ENCODE results near the gene RBCK1.
"Not testable (repeated sequence)": the region's sequence is repeated elsewhere in the genome, so short reads cannot be mapped to it uniquely, and the experiment has no call there.

The RBCK1 gene

GRCh38 chr20:407953-408842, at the start of gene RBCK1:
RBCK1 (plus strand) TSS chr20:408299; CDS start chr20:408758, 459 bp downstream.
- peak; percentile 97 for DNase-seq

GRCh38 chr20:358891-359555, 49.1 kb upstream of the RBCK1 start:
- no peak for DNase-seq

DNA sequence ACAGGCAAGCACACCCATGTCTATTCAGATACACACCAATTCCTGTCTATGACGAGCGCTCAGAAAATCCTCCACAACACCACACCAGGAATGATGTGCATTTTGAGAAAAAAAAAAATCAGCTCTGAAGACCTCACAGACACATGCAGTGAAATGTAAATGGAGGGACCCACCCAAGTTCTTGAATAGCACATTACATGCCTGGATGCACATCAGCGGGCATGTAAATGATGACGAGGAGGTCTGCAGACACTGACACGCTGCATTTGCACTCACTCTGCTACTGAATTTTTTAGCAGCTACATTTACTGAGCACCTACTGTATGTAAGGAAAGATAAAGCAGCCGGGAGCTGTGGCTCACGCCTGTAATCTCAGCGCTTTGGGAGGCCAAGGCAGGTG, 46.5 kb upstream of the RBCK1 start:
- DNase-seq = no peak

- peak; percentile 67 for DNase-seq
Observed at GRCh38 chr20:362271-363254, 45.5 kb upstream of the RBCK1 start.

GRCh38 chr20:363319-364078, 44.6 kb upstream of the RBCK1 start:
- no peak for DNase-seq

DNA sequence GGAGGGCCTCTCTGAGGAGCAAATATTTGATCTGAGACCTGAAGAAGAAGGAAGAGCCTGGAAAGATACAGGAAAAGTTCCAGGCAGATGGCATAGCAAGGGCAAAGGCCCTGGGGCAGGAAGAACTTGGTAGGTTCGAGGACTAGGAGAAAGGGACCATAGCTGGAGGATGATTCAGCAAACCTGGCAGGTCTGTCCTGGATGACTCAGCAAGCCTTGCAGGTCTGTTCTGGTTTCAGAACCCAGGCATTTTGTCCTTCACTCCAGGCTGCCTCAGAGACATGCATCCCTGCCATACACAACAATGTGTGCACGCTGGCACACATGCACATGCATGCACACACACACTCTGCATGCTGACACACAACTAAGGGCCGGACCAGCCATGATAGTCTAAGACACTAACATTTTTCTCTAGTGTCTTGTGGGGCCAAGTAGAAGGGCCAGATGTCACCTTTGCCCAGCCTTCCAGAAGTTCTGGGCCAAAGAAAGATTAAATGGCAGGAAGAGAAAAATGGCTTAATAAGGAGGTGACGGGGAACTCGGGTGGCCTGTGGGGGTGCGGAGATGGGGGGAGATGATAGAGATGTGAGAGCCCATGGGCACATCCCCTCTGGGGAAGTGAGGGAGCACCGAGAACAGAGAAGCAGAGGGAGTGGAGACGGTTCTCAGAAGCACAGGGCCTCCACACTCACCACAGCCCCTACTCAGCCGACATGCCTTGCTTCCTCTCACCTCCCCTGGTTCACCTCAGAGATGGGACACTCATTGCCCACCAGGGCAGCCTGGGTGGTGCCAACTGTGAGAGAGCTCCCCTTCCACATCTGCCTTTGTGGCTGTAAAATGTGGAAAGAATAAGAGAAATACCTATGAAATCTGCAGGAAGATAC, 42.9 kb upstream of the RBCK1 start:
- no peak for DNase-seq

- DNase-seq = no peak
Observed at GRCh38 chr20:366041-366718, 41.9 kb upstream of the RBCK1 start.

DNA sequence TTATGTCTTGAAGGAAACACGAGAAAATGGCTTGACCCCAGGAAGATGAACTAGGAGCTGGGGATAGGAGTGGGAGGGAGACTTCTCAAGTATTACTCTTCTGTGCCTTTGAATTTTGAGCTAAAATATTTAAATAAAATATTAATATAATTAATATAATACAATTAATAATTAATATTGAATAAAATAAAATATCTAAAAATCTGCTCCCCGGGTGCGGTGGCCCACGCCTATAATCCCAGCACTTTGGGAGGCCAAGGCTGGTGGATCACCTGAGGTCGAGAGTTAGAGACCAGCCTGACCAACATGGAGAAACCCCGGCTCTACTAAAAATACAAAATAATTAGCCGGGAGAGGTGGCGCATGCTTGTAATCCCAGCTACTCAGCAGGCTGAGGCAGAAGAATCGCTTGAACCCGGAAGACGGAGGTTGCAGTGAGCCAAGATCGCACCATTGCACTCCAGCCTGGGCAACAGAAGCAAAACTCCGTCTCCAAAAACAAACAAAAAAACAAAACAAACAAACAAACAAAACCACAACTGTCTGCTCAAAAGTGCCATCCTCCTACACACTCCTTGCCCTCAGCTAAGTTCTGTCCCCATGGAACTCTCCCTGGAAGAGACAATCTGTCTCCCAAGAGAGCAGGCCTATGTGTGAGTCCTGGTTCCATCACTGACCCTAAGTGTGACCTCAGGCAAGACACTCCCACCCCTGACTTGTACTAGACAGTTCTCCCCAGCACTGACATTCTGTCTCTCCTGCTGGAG, 41.2 kb upstream of the RBCK1 start:
- no peak for DNase-seq

DNA sequence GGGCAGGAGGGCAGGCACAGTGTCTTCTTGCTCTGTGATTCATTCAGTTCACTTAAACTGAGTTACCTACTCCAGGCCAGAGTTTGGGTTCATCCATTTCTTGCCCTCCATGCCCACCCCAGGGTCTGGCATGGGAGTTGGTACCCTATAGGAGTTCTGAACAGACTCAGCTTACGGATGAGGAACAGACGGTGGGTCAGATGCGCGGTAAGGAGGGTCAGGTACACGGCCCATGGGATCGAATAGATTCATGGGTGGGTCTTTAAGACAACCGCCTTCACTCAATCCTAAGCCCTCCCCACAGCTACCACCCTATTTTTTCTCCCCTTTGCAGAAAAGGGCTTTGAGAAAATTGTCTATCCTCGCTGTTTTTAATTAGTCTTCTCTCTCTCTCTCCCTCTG, 40.6 kb upstream of the RBCK1 start:
- no peak for DNase-seq

- DNase-seq = no peak
Observed at GRCh38 chr20:368915-369314, 39.2 kb upstream of the RBCK1 start.

DNA sequence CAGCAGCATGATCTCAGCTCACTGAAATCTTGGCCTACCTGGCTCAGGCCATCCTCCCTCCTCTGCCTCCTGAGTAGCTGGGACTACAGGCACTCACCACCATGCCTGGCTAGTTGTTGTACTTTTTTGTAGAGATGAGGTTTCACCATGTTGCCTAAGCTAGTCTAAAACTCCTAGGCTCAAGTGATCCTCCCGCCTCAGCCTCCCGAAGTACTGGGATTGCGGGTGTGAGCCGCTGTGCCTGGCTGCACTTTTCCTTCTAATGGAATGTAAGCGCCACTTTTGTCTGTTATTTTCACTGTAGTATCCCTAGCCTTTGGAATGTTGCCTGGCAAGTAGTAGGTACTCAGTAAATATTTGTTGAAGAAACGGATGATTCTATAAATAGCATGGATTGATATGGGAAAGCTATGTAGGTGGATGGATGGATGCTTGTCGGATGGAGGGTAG, 37.9 kb upstream of the RBCK1 start:
- no peak for DNase-seq

DNA sequence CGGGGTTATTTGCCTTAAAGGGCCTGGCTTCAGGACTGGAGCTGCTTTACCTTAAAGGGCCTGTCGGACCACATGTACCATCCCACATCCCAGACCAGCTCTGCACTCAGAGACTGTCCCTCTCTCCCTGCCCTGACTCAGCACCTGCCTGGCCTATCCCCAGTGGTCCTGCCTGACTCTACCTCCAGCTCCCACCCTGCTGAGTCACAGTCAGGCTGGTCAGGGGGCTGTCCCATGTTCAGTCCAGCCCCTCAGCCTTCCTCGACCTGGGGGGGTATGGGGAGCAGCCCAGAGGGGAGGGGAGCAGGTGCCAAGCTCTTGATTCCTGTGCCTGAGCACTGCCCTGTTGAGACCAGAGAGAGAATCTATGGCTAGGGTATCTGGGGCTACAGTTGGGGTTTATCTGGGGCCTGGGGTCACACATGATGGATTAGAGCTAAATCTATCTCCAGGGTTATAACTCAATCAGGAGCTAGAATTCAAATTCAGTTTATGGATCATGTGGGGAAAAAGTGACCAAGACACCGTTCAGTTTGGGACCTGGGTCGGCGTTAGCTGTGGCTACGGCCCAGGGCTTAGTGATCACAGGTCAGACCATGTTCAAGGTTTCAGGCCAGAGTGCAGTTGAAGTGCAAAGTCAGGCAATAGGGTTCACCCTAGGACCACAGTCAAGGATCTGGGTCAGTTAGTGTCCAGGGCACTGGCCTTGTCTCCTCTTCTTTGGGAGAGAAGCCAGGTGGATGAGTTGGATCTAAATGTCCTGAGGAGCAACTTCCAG, 36.9 kb upstream of the RBCK1 start:
- DNase-seq = no peak

- no peak for DNase-seq
Observed at GRCh38 chr20:371755-372542, 36.1 kb upstream of the RBCK1 start.

DNA sequence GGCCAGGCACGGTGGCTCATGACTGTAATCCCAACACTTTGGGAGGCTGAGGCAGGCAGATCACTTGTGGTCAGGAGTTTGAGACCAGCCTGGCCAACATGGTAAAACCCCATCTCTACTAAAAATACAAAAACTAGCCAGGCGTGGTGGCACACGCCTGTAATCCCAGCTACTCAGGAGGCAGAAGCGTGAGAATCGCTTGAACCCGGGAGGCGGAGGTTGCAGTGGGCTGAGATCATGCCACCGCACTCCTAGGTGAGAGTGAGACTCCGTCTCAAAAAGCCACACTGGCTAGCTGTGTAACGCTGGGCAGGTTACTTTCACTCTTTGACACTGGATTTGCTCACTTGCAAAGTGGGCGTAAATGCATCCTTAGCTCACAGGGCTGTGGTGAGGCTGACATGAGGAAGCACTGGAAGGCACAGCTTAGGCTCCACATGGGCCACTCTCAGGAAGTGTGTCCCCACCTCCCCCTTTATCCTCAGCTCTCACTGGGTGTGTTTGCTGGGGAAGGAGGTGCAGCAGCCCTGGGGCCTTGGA, 35.5 kb upstream of the RBCK1 start:
- DNase-seq = not testable (repeated sequence)

GRCh38 chr20:373171-373890, 34.8 kb upstream of the RBCK1 start:
- DNase-seq = no peak

- no peak for DNase-seq
Observed at GRCh38 chr20:375265-375889, 32.7 kb upstream of the RBCK1 start.

GRCh38 chr20:376089-376488, 32.0 kb upstream of the RBCK1 start:
- no peak for DNase-seq
